LoVo (cell line): Measurements from ENCODE around the gene RAB14.
"Not testable (repeated sequence)": the region's sequence is repeated elsewhere in the genome, so short reads cannot be mapped to it uniquely, and the experiment has no call there.

Experiments used
- DNase-seq: peaks from one replicate; pipeline ENCODE4 v3.0.0-alpha.2; 2016; ENCODE audit warnings: low spot score

The RAB14 gene

GRCh38 chr9:121154782-121155181 is 46.9 kb downstream of the RAB14 start:
- peak; percentile 55 for DNase-seq

- DNase-seq: no peak
These were observed 48.0 kb downstream of the RAB14 start for GRCh38 chr9:121153642-121154041.

- no peak for DNase-seq
These were observed 51.5 kb downstream of the RAB14 start for GRCh38 chr9:121150188-121150587.

- no peak for DNase-seq
These were observed 57.2 kb downstream of the RAB14 start for GRCh38 chr9:121144482-121144881.

- DNase-seq: no peak
These were observed 57.9 kb downstream of the RAB14 start for GRCh38 chr9:121143771-121144170.

GRCh38 chr9:121141706-121142105 is 60.0 kb downstream of the RAB14 start:
- no peak for DNase-seq

- DNase-seq: no peak
These were observed 60.4 kb downstream of the RAB14 start for GRCh38 chr9:121141306-121141705.

- no peak for DNase-seq
These were observed 61.5 kb downstream of the RAB14 start for GRCh38 chr9:121140162-121140561.

GRCh38 chr9:121138973-121139372 is 62.7 kb downstream of the RAB14 start:
- no peak for DNase-seq

- no peak for DNase-seq
These were observed 63.1 kb downstream of the RAB14 start for GRCh38 chr9:121138561-121138960.

- no peak for DNase-seq
These were observed 66.0 kb downstream of the RAB14 start for GRCh38 chr9:121135642-121136041.

- peak; percentile 21 for DNase-seq
These were observed 68.4 kb downstream of the RAB14 start for GRCh38 chr9:121133104-121133816.

GRCh38 chr9:121129384-121129783 is 72.3 kb downstream of the RAB14 start:
- not testable (repeated sequence) for DNase-seq
